K562 (cell line): ENCODE results near the gene C3. TPM values are rescaled to one million over a fixed set of nuclear protein-coding genes. Genes with fewer than 3 reads are reported as not detected.

Experiments
- ATAC-seq: fragments of 200-7000 bp; cut with Tn5 transposase; 3 replicates; pipeline ENCODE4 v1.9.1; 2020; ENCODE audit warnings: moderate library complexity
- BruUV-seq: library from RNA; stranded (reverse); fragments of 400-500 nt; replicated peaks from 2 replicates; lab custom pipeline; 2021; lab: Mats Ljungman, UMichigan
- CTCF ChIA-PET: fragments of 300-600 bp; formaldehyde crosslinking; extraction: SDS; loops from one replicate; lab custom pipeline; 2021; ENCODE audit warnings: low intra/inter-chr PET ratio; lab: Yijun Ruan, JAX
- POLR2A ChIA-PET: fragments of 300-600, 350-650 bp; sonication (Branson Sonifier 250); formaldehyde crosslinking; extraction: SDS; loops from one replicate; lab custom pipeline; 2021; ENCODE audit warnings: antibody characterized with exemption, inconsistent platforms; lab: Yijun Ruan, JAX
- DNase-seq, 4 experiments: peaks; one replicate each; pipeline versions ENCODE4 v3.0.0 to v3.0.0-alpha.2; 2011 to 2018; ENCODE audit warnings: low spot score in 3 of 4, mixed read lengths in 3 of 4; ENCODE audit errors: extremely low read depth in 1 of 4
- FAIRE-seq: peaks from 2 replicates; lab custom pipeline; 2011; peaks lifted over from hg19 to GRCh38; lab: Jason Lieb, UNC
- H2AFZ ChIP-seq: 2 replicates; pipeline ENCODE4 v1.6.0; 2011; ENCODE audit warnings: low read depth, low read length, control low read depth, inconsistent platforms
- H3K27ac ChIP-seq: fragments of 200-600 bp; 3 replicates; pipeline ENCODE4 v1.8.0; 2011; ENCODE audit warnings: low read depth, mild to moderate bottlenecking, control low read depth, inconsistent platforms, low read length, moderate library complexity, mixed read lengths; ENCODE audit errors: extremely low read depth
- H3K27me3 ChIP-seq, 2 experiments: fragments of 300-600 bp in 1 of 2; 2 replicates in 1 of 2; 3 replicates in 1 of 2; pipeline versions ENCODE4 v1.6.0 to v1.8.0; 2011; ENCODE audit warnings: inconsistent platforms in 2 of 2, low read length in 2 of 2, mild to moderate bottlenecking in 1 of 2, mixed read lengths in 1 of 2, moderate library complexity in 1 of 2; ENCODE audit not compliant: control insufficient read depth in 2 of 2, insufficient read depth in 2 of 2
- H3K36me3 ChIP-seq: fragments of 300-600 bp; 3 replicates; pipeline ENCODE4 v1.8.0; 2011; ENCODE audit warnings: mild to moderate bottlenecking, low read length, inconsistent platforms; ENCODE audit not compliant: control insufficient read depth, insufficient read depth
- H3K4me1 ChIP-seq, 2 experiments: fragments of 200-600 bp in 1 of 2; replicated peaks in 1 of 2; 2 replicates in 1 of 2; 3 replicates in 1 of 2; pipeline versions ENCODE4 v1.5.1 to v1.8.0; 2011; ENCODE audit warnings: inconsistent platforms in 2 of 2, low read length in 2 of 2, mild to moderate bottlenecking in 1 of 2, mixed read lengths in 1 of 2, moderate library complexity in 1 of 2; ENCODE audit not compliant: control insufficient read depth in 2 of 2, insufficient read depth in 2 of 2
- H3K4me2 ChIP-seq: 2 replicates; pipeline ENCODE4 v1.6.1; 2011; ENCODE audit warnings: low read length, control low read depth, inconsistent platforms, mixed read lengths; ENCODE audit not compliant: insufficient read depth
- H3K4me3 ChIP-seq: fragments of 200-600 bp; sonication (generic), shearing (Covaris generic); 2 replicates; pipeline ENCODE4 v1.5.1; 2016; ENCODE audit warnings: control low read depth, inconsistent platforms
- H3K79me2 ChIP-seq: fragments of 200-600 bp; 3 replicates; pipeline ENCODE4 v1.8.0; 2011; ENCODE audit warnings: low read length, inconsistent platforms; ENCODE audit not compliant: control insufficient read depth, insufficient read depth
- H3K9ac ChIP-seq, 2 experiments: 2 replicates each; pipeline versions ENCODE4 v1.6.0 to v1.6.1; 2011; ENCODE audit warnings: low read depth in 2 of 2, low read length in 2 of 2, control low read depth in 1 of 2, inconsistent platforms in 1 of 2, mild to moderate bottlenecking in 1 of 2, mixed read lengths in 1 of 2; ENCODE audit not compliant: insufficient read depth in 1 of 2
- H3K9me1 ChIP-seq: one replicate; pipeline ENCODE4 v1.6.0; 2011; ENCODE audit warnings: inconsistent platforms, mild to moderate bottlenecking, low read length, moderate library complexity; ENCODE audit not compliant: control insufficient read depth, insufficient read depth
- H3K9me3 ChIP-seq: replicated peaks from 2 replicates; pipeline ENCODE4 v1.5.1; 2011; ENCODE audit warnings: low read depth, low read length, inconsistent platforms; ENCODE audit not compliant: control insufficient read depth, insufficient read depth
- H4K20me1 ChIP-seq: replicated peaks from 2 replicates; pipeline ENCODE4 v1.6.1; 2011; ENCODE audit warnings: low read length, inconsistent platforms, mixed read lengths; ENCODE audit not compliant: control insufficient read depth, insufficient read depth
- BACH1 ChIP-seq: fragments of 200-800 bp; sonication (Bioruptor generic); IDR thresholded peaks from 2 replicates; pipeline ENCODE4 v1.6.1; 2016; ENCODE audit warnings: missing genetic modification characterization, missing compliant biosample characterization
- BHLHE40 ChIP-seq: IDR thresholded peaks from 2 replicates; pipeline ENCODE4 v1.6.1; 2011; ENCODE audit warnings: low read length, improper control_type of control experiment
- RBM15 ChIP-seq: fragments of 200-400 bp; formaldehyde crosslinking; IDR thresholded peaks from 2 replicates; pipeline ENCODE4 v1.6.1; 2018; ENCODE audit warnings: mild to moderate bottlenecking, low read length, moderate library complexity; ENCODE audit not compliant: insufficient read depth
- RFX1 ChIP-seq: fragments of 450-650 bp; IDR thresholded peaks from 2 replicates; pipeline ENCODE4 v1.6.1; 2016; ENCODE audit warnings: mild to moderate bottlenecking, moderate library complexity
- RUNX1 ChIP-seq: sonication (generic); IDR thresholded peaks from 2 replicates; pipeline ENCODE4 v1.6.1; 2016; ENCODE audit warnings: antibody characterized with exemption, low read depth
- SREBF1 ChIP-seq: fragments of 150-350 bp; IDR thresholded peaks from 2 replicates; pipeline ENCODE4 v1.6.1; 2014; ENCODE audit warnings: antibody characterized with exemption, low read depth, low read length, borderline replicate concordance
- STAT6 ChIP-seq: sonication (generic); formaldehyde crosslinking; IDR thresholded peaks from 2 replicates; pipeline ENCODE4 v1.8.1; 2023; ENCODE audit warnings: mild to moderate bottlenecking, missing genetic modification reagents
- ZNF639 ChIP-seq, 2 experiments: fragments of 200-800 bp in 1 of 2; sonication (Bioruptor generic) in 1 of 2; sonication (generic) in 1 of 2; formaldehyde crosslinking in 1 of 2; IDR thresholded peaks in 1 of 2; conservative IDR thresholded peaks in 1 of 2; 2 replicates each; pipeline versions ENCODE4 v1.5.0 to v1.6.1; 2016 to 2020; ENCODE audit warnings: missing compliant biosample characterization in 1 of 2, missing genetic modification characterization in 1 of 2, missing genetic modification reagents in 1 of 2
- ZNF655 ChIP-seq: fragments of 250-450 bp; sonication (Bioruptor Pico); IDR thresholded peaks from 2 replicates; pipeline ENCODE4 v1.5.0; 2021
- WGBS: fragments of 100-300 bp; shearing (Covaris generic); methylation state at CpG from one replicate; pipeline ENCODE4 v1.1.6; 2016; ENCODE audit warnings: low coverage, mixed read lengths; ENCODE audit not compliant: insufficient coverage; ENCODE audit errors: missing lambda C conversion rate; 5-methylcytosine and 5-hydroxymethylcytosine counted together
- in situ Hi-C: fragments of 300-500 bp; cut with MboI; formaldehyde crosslinking; loops from 4 replicates; pipeline ENCODE4 v1.15.0; 2018; ENCODE audit warnings: inconsistent platforms, mixed read lengths
- intact Hi-C: fragments of 100-400 bp; cut with micrococcal nuclease; formaldehyde crosslinking; loops from 2 replicates; pipeline ENCODE4 v1.14.2; 2022
- polyA plus RNA-seq, 8 experiments: library from polyadenylated mRNA; depleted of rRNA in 4 of 8; stranded (reverse) in 5 of 8; unstranded in 3 of 8; fragments of >200 nt; fragmentation: Nextera tagmentation in 2 of 8; fragmentation: Illumina TruSeq in 1 of 8; extraction: Ambion mirVana in 2 of 8; extraction: Trizol in 1 of 8; gene quantifications; 2 replicates each; pipeline versions ENCODE4 v1.2.1 to v1.2.3, GENCODE V29; 2011 to 2014; ENCODE audit warnings: inconsistent platforms in 1 of 8, missing spikeins in 1 of 8
- total RNA-seq, 7 experiments: library from RNA; depleted of rRNA in 6 of 7; stranded (reverse); fragments of >200 nt in 6 of 7; fragmentation: Illumina TruSeq in 2 of 7; extraction: Trizol in 2 of 7; gene quantifications; 2 replicates each; pipeline versions ENCODE4 v1.2.1 to v1.2.3, GENCODE V29; 2011 to 2021; ENCODE audit warnings: low replicate concordance in 1 of 7

Gene C3
- total and polyA plus RNA-seq, 9 of the 15 experiments (the other 6 are each of a cell fraction or from before 2014, with no cell fraction given) = 0.59 to 10.6 (median 2.2) TPM

GRCh38 chr19:6739883-6740588 is 19.6 kb upstream of the C3 start (continued):
- no peak for TF ChIP-seq BACH1 (tag)

- under 1% methylated on average over 30 of the region's 47 CpGs for whole genome bisulfite sequencing
- intact Hi-C loops (loop anchor here (2.0 to 10.0 kb wide), 3 partner anchors 27 to 225 kb away; partner anchors contain the start of gene SH2D3A), in situ Hi-C loops (no loop called here)
- H3K4me2 ChIP-seq = peak within 1 kb of the TSS; percentile 87
- peaks cover 38% of the 10 kb centered on the region; the same call in 2 of the 3 replicates for H3K36me3 ChIP-seq
- H3K4me1 ChIP-seq = peaks cover 34 to 64% of the 10 kb centered on the region in 2 experiments
- CTCF ChIA-PET = interaction anchor here (2.8 kb wide), 1 partner anchor 124 kb away, joined by 16 read pairs; no protein-coding TSS in a partner anchor
- peak within 1 kb of the TSS; percentile 87 for H3K4me3 ChIP-seq
- POLR2A ChIA-PET = interaction anchor here (0.7 to 0.8 kb wide), 2 partner anchors 18 to 44 kb away, joined by 3 to 4 read pairs; no protein-coding TSS in a partner anchor
- no peak for FAIRE-seq
- H2AFZ ChIP-seq = peak within 1 kb of the TSS; percentile 87
- peak; percentile 14 for ATAC-seq
- H3K27me3 ChIP-seq = no peaks in the 10 kb centered on the region
- no peaks in the 10 kb centered on the region for H3K9me3 ChIP-seq
- H4K20me1 ChIP-seq = no peaks in the 10 kb centered on the region
- peaks cover 44% of the 10 kb centered on the region for H3K79me2 ChIP-seq
- H3K9ac ChIP-seq = peak within 1 kb of the TSS; percentile 82 to 97
- no peaks in the 10 kb centered on the region for H3K9me1 ChIP-seq
- peak within 1 kb of the TSS; percentile 85 for H3K27ac ChIP-seq
- DNase-seq = peak; percentile 84 to 93 (median 86)
- no TSS peak for BruUV-seq
- TF ChIP-seq STAT6 (CRISPR knock-in tag) (no peak), ZNF639 (CRISPR knock-in tag; conservative IDR thresholded peaks at IDR 0.05 in 1 of 2, IDR thresholded peaks at IDR 0.05 in 1 of 2) (peak in 1 of 2 experiments; percentile 65; a peak in 1 of 4 replicates), RFX1 (no peak), SREBF1 (no peak), BHLHE40 (no peak), ZNF655 (CRISPR knock-in tag) (no peak), RUNX1 (no peak), RBM15 (no peak)
Observed at GRCh38 chr19:6739390-6739882, 19.0 kb upstream of the C3 start, which contains the start of gene TRIP10. Gene TRIP10, plus strand, starts transcription at chr19:6739680. Its CDS starts 82 bp downstream, at chr19:6739762.
